WTC11 (cell line): ENCODE results near the gene FOXD1. TPM values are rescaled to one million over a fixed set of nuclear protein-coding genes. Genes with fewer than 3 reads are reported as not detected.

Experiments used
- ATAC-seq: fragments of 200-7000 bp; cut with Tn5 transposase; 2 replicates; pipeline ENCODE4 v1.10.0; 2021; ENCODE audit warnings: mild to moderate bottlenecking, moderate library complexity
- CTCF ChIA-PET: fragments of 300-600 bp; sonication (Branson Sonifier 250); formaldehyde crosslinking; loops from one replicate; lab custom pipeline; 2021; ENCODE audit warnings: antibody characterized with exemption; lab: Charles Lee
- POLR2A ChIA-PET: fragments of 350-600 bp; sonication (Branson Sonifier 250); formaldehyde crosslinking; loops from one replicate; lab custom pipeline; 2021; ENCODE audit warnings: antibody characterized with exemption; lab: Charles Lee
- DNase-seq: peaks from one replicate; pipeline ENCODE4 v3.0.0; 2021; ENCODE audit warnings: low spot score
- H3K27ac Mint-ChIP-seq: 2 replicates; pipeline ENCODE4 v1.8.0; 2021; ENCODE audit warnings: mixed read lengths
- H3K27me3 Mint-ChIP-seq: 2 replicates; pipeline ENCODE4 v1.8.0; 2021; ENCODE audit warnings: low read depth, mild to moderate bottlenecking, moderate library complexity, mixed read lengths
- H3K36me3 Mint-ChIP-seq: 2 replicates; pipeline ENCODE4 v1.8.0; 2021; ENCODE audit warnings: mixed read lengths
- H3K4me1 Mint-ChIP-seq: 2 replicates; pipeline ENCODE4 v1.8.0; 2022; ENCODE audit warnings: mixed read lengths
- H3K4me3 Mint-ChIP-seq: 2 replicates; pipeline ENCODE4 v1.8.0; 2021; ENCODE audit warnings: mild to moderate bottlenecking, moderate library complexity, mixed read lengths
- H3K9me3 Mint-ChIP-seq: 2 replicates; pipeline ENCODE4 v1.8.0; 2021; ENCODE audit warnings: mixed read lengths
- ATF3 ChIP-seq: sonication (generic); formaldehyde crosslinking; conservative IDR thresholded peaks from 2 replicates; pipeline ENCODE4 v1.8.1; 2022; ENCODE audit warnings: mild to moderate bottlenecking, missing genetic modification reagents
- CREB1 ChIP-seq: sonication (generic); formaldehyde crosslinking; IDR thresholded peaks from 2 replicates; pipeline ENCODE4 v1.8.0; 2023; ENCODE audit warnings: mild to moderate bottlenecking, missing genetic modification reagents
- E2F4 ChIP-seq: sonication (generic); formaldehyde crosslinking; IDR thresholded peaks from 2 replicates; pipeline ENCODE4 v1.8.1; 2022; ENCODE audit warnings: low read depth, mild to moderate bottlenecking, moderate library complexity, missing genetic modification reagents, borderline replicate concordance
- ERG ChIP-seq: fragments of 250-450 bp; sonication (Bioruptor Pico); IDR thresholded peaks from 2 replicates; pipeline ENCODE4 v1.8.0; 2021; ENCODE audit warnings: mild to moderate bottlenecking
- ESRRA ChIP-seq: sonication (generic); formaldehyde crosslinking; IDR thresholded peaks from 2 replicates; pipeline ENCODE4 v1.8.1; 2022; ENCODE audit warnings: mild to moderate bottlenecking, missing genetic modification reagents, borderline replicate concordance
- GRHL2 ChIP-seq: fragments of 250-450 bp; sonication (Bioruptor Pico); IDR thresholded peaks from 2 replicates; pipeline ENCODE4 v1.8.0; 2022; ENCODE audit warnings: mild to moderate bottlenecking, moderate library complexity; ENCODE audit not compliant: insufficient replicate concordance, severe bottlenecking
- KAT7 ChIP-seq: sonication (generic); formaldehyde crosslinking; IDR thresholded peaks from 2 replicates; pipeline ENCODE4 v1.8.1; 2023; ENCODE audit warnings: missing genetic modification reagents, mild to moderate bottlenecking, borderline replicate concordance
- NFE2L1 ChIP-seq: sonication (generic); formaldehyde crosslinking; IDR thresholded peaks from 2 replicates; pipeline ENCODE4 v1.8.1; 2023; ENCODE audit warnings: missing genetic modification reagents
- NR2C2 ChIP-seq: sonication (generic); formaldehyde crosslinking; IDR thresholded peaks from 2 replicates; pipeline ENCODE4 v1.8.0; 2022; ENCODE audit warnings: mild to moderate bottlenecking, missing genetic modification reagents
- PRDM15 ChIP-seq: sonication (generic); formaldehyde crosslinking; IDR thresholded peaks from 2 replicates; pipeline ENCODE4 v1.8.0; 2022; ENCODE audit warnings: missing genetic modification reagents
- TEAD1 ChIP-seq: sonication (generic); formaldehyde crosslinking; IDR thresholded peaks from 2 replicates; pipeline ENCODE4 v1.8.0; 2022; ENCODE audit warnings: mild to moderate bottlenecking, missing genetic modification reagents
- TP53 ChIP-seq: sonication (generic); formaldehyde crosslinking; IDR thresholded peaks from 2 replicates; pipeline ENCODE4 v1.8.1; 2023; ENCODE audit warnings: mild to moderate bottlenecking, missing genetic modification reagents
- ZNF121 ChIP-seq: sonication (generic); formaldehyde crosslinking; IDR thresholded peaks from 2 replicates; pipeline ENCODE4 v1.8.0; 2023; ENCODE audit warnings: missing genetic modification reagents
- total RNA-seq: library from RNA; stranded (reverse); gene quantifications from 3 replicates; pipeline ENCODE4 v1.2.3, GENCODE V29; 2021
- TF ChIP-seq, protein P1 (sequence below): sonication (generic); formaldehyde crosslinking; conservative IDR thresholded peaks from 2 replicates; pipeline ENCODE4 v1.8.1; 2023; ENCODE audit warnings: mild to moderate bottlenecking, low read depth, missing genetic modification reagents, moderate library complexity
- TF ChIP-seq, protein P2 (sequence below): fragments of 250-450 bp; sonication (Bioruptor Pico); conservative IDR thresholded peaks from 2 replicates; pipeline ENCODE4 v1.9.0; 2021; ENCODE audit warnings: mild to moderate bottlenecking
- TF ChIP-seq, protein P3 (sequence below): fragments of 250-450 bp; sonication (Bioruptor Pico); IDR thresholded peaks from 2 replicates; pipeline ENCODE4 v1.9.0; 2021; ENCODE audit warnings: mild to moderate bottlenecking
- TF ChIP-seq, protein P4 (sequence below): sonication (generic); formaldehyde crosslinking; IDR thresholded peaks from 2 replicates; pipeline ENCODE4 v1.8.1; 2022; ENCODE audit warnings: missing genetic modification reagents, borderline replicate concordance

Gene FOXD1
- total RNA-seq, 1 experiment from 2014 or later: 10.3 TPM

GRCh38 chr5:73493421-73493820 lies 44.8 kb upstream of the FOXD1 start (continued):
- TF ChIP-seq, protein P1, sequence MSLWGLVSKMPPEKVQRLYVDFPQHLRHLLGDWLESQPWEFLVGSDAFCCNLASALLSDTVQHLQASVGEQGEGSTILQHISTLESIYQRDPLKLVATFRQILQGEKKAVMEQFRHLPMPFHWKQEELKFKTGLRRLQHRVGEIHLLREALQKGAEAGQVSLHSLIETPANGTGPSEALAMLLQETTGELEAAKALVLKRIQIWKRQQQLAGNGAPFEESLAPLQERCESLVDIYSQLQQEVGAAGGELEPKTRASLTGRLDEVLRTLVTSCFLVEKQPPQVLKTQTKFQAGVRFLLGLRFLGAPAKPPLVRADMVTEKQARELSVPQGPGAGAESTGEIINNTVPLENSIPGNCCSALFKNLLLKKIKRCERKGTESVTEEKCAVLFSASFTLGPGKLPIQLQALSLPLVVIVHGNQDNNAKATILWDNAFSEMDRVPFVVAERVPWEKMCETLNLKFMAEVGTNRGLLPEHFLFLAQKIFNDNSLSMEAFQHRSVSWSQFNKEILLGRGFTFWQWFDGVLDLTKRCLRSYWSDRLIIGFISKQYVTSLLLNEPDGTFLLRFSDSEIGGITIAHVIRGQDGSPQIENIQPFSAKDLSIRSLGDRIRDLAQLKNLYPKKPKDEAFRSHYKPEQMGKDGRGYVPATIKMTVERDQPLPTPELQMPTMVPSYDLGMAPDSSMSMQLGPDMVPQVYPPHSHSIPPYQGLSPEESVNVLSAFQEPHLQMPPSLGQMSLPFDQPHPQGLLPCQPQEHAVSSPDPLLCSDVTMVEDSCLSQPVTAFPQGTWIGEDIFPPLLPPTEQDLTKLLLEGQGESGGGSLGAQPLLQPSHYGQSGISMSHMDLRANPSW (CRISPR knock-in tag): no peak
- TF ChIP-seq ERG (CRISPR knock-in tag) (no peak), PRDM15 (CRISPR knock-in tag) (no peak), NR2C2 (CRISPR knock-in tag) (no peak)

GRCh38 chr5:73491155-73491554 lies 42.6 kb upstream of the FOXD1 start:
- Mint-ChIP-seq H3K9me3 (no peaks in the 10 kb centered on the region), H3K36me3 (no peaks in the 10 kb centered on the region), H3K27ac (no peak overlapping the region), H3K4me3 (no peak overlapping the region), H3K27me3 (no peaks in the 10 kb centered on the region; the same call in 1 of the 2 replicates), H3K4me1 (peaks cover 58% of the 10 kb centered on the region)
- no peak for ATAC-seq
- ChIA-PET CTCF (no interaction called here), POLR2A (no interaction called here)
- no peak for DNase-seq
- TF ChIP-seq NFE2L1 (CRISPR knock-in tag): no peak

- Mint-ChIP-seq H3K27me3 (no peaks in the 10 kb centered on the region; the same call in 1 of the 2 replicates), H3K36me3 (no peaks in the 10 kb centered on the region), H3K4me3 (no peak overlapping the region), H3K4me1 (peaks cover 61% of the 10 kb centered on the region), H3K9me3 (no peaks in the 10 kb centered on the region), H3K27ac (no peak overlapping the region)
- POLR2A ChIA-PET: no interaction called here
- CTCF ChIA-PET: no interaction called here
- ATAC-seq (no peak), DNase-seq (no peak)
- TF ChIP-seq E2F4 (CRISPR knock-in tag) (no peak), GRHL2 (CRISPR knock-in tag) (no peak), NR2C2 (CRISPR knock-in tag) (no peak), ATF3 (CRISPR knock-in tag) (no peak), TP53 (CRISPR knock-in tag) (no peak), CREB1 (CRISPR knock-in tag) (no peak), ESRRA (CRISPR knock-in tag) (no peak), ZNF121 (CRISPR knock-in tag) (no peak), KAT7 (no peak), TEAD1 (no peak)
- TF ChIP-seq, protein P2, sequence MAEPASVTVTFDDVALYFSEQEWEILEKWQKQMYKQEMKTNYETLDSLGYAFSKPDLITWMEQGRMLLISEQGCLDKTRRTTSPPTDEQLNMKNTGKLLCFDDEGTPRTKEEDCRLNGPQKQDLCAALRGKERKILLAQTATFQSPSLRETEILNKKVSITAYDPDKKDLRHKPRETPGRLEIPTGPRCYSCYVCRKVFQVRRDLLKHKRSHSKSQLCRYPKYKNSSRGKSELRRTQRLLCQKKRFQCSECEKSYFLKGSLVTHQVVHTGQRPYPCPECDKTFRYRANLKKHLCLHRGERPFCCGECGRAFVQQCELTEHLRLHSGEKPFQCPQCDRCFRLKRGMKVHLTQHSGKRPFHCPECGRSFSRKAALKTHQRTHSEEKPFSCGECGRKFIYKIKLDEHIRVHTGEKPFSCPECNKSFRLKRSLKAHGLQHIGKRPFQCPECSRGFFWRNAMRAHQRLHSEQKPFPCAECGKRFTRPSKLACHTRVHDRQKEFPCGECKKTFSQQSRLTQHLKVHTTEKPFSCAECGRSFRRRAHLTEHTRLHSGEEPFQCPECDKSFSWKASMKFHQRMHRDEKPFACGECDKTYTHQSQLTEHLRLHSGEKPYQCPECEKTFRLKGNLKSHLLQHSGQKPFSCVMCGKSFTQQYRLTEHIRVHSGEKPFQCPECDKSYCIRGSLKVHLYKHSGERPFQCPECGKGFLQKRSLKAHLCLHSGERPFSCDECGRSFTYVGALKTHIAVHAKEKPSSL (CRISPR knock-in tag): no peak
- TF ChIP-seq, protein P3, sequence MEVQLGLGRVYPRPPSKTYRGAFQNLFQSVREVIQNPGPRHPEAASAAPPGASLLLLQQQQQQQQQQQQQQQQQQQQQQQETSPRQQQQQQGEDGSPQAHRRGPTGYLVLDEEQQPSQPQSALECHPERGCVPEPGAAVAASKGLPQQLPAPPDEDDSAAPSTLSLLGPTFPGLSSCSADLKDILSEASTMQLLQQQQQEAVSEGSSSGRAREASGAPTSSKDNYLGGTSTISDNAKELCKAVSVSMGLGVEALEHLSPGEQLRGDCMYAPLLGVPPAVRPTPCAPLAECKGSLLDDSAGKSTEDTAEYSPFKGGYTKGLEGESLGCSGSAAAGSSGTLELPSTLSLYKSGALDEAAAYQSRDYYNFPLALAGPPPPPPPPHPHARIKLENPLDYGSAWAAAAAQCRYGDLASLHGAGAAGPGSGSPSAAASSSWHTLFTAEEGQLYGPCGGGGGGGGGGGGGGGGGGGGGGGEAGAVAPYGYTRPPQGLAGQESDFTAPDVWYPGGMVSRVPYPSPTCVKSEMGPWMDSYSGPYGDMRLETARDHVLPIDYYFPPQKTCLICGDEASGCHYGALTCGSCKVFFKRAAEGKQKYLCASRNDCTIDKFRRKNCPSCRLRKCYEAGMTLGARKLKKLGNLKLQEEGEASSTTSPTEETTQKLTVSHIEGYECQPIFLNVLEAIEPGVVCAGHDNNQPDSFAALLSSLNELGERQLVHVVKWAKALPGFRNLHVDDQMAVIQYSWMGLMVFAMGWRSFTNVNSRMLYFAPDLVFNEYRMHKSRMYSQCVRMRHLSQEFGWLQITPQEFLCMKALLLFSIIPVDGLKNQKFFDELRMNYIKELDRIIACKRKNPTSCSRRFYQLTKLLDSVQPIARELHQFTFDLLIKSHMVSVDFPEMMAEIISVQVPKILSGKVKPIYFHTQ (CRISPR knock-in tag): no peak
- TF ChIP-seq, protein P4, sequence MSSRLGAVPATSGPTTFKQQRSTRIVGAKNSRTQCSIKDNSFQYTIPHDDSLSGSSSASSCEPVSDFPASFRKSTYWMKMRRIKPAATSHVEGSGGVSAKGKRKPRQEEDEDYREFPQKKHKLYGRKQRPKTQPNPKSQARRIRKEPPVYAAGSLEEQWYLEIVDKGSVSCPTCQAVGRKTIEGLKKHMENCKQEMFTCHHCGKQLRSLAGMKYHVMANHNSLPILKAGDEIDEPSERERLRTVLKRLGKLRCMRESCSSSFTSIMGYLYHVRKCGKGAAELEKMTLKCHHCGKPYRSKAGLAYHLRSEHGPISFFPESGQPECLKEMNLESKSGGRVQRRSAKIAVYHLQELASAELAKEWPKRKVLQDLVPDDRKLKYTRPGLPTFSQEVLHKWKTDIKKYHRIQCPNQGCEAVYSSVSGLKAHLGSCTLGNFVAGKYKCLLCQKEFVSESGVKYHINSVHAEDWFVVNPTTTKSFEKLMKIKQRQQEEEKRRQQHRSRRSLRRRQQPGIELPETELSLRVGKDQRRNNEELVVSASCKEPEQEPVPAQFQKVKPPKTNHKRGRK: no peak
Observed at GRCh38 chr5:73490088-73490487, 41.5 kb upstream of the FOXD1 start.
